Measurements from ENCODE around the gene GPRASP2. TPM values are rescaled to one million over a fixed set of nuclear protein-coding genes. Genes with fewer than 3 reads are reported as not detected.
"Not testable (repeated sequence)": the region's sequence is repeated elsewhere in the genome, so short reads cannot be mapped to it uniquely, and the experiment has no call there.

GPRASP2 gene
- 10 to 100 TPM in 4 of 6 experiments, 1 to 10 TPM in 2; 7.9 to 15.0 (median 12.4) TPM for total RNA-seq (2021; fragmentation: NEBNext Ultra II Directional; extraction: Animal tissue kit (Norgen Biotek cat#: 25700))
- long read RNA-seq, partial matches to known transcripts = 1 of 4 reads
- long read RNA-seq, other reads (novel, unspliced or antisense) = 3 of 4 reads

GRCh38 chrX:102712216-102712966 is at the start of gene GPRASP2:
GPRASP2 (plus strand) TSS chrX:102712448; CDS start chrX:102714870, 2,422 bp downstream.
- Mint-ChIP-seq H3K9me3 (no peaks in the 10 kb centered on the region), H3K27ac (peak within 1 kb of the TSS; percentile 78), H3K4me3 (peak within 1 kb of the TSS; percentile 93), H3K27me3 (ENCODE audit: insufficient read depth) (peaks cover 5% of the 10 kb centered on the region), H3K4me1 (ENCODE audit: low read depth) (no peaks in the 10 kb centered on the region; the same call in 1 of the 2 replicates), H3K36me3 (ENCODE audit: low read depth) (no peaks in the 10 kb centered on the region)
- DNase-seq = peak; percentile 1
- TF ChIP-seq CTCF (IDR thresholded peaks at IDR 0.05) = no peak

GRCh38 chrX:102663820-102664219 is 48.4 kb upstream of the GPRASP2 start:
- H3K4me1 Mint-ChIP-seq (ENCODE audit: low read depth); H3K27me3 Mint-ChIP-seq (ENCODE audit: insufficient read depth); H3K27ac Mint-ChIP-seq; H3K9me3 Mint-ChIP-seq; H3K36me3 Mint-ChIP-seq (ENCODE audit: low read depth); DNase-seq; H3K4me3 Mint-ChIP-seq: not testable (repeated sequence)

- DNase-seq; H3K4me3 Mint-ChIP-seq; H3K27me3 Mint-ChIP-seq (ENCODE audit: insufficient read depth); H3K27ac Mint-ChIP-seq; H3K9me3 Mint-ChIP-seq; H3K4me1 Mint-ChIP-seq (ENCODE audit: low read depth): not testable (repeated sequence)
- H3K36me3 Mint-ChIP-seq (ENCODE audit: low read depth) = peaks cover 10% of the 10 kb centered on the region
Measured at GRCh38 chrX:102667034-102667433, 45.2 kb upstream of the GPRASP2 start.

GRCh38 chrX:102669526-102669925 is 42.7 kb upstream of the GPRASP2 start:
- no peak for DNase-seq
- Mint-ChIP-seq H3K4me3 (no peak overlapping the region), H3K36me3 (ENCODE audit: low read depth) (peaks cover 10% of the 10 kb centered on the region), H3K27me3 (ENCODE audit: insufficient read depth) (no peaks in the 10 kb centered on the region), H3K4me1 (ENCODE audit: low read depth) (no peaks in the 10 kb centered on the region; the same call in 1 of the 2 replicates), H3K27ac (no peak overlapping the region), H3K9me3 (0 out of 2 replicates have a peak, but pooled peaks cover 4% of the 10 kb centered on the region)
- TF ChIP-seq CTCF (IDR thresholded peaks at IDR 0.05) = no peak

- no peak for TF ChIP-seq CTCF (IDR thresholded peaks at IDR 0.05)
- no peak overlapping the region for H3K4me3 Mint-ChIP-seq
- H3K27ac Mint-ChIP-seq = no peak overlapping the region
- no peaks in the 10 kb centered on the region for H3K9me3 Mint-ChIP-seq
- no peaks in the 10 kb centered on the region; the same call in 1 of the 2 replicates for H3K4me1 Mint-ChIP-seq (ENCODE audit: low read depth)
- peaks cover 5% of the 10 kb centered on the region; the same call in 1 of the 2 replicates for H3K36me3 Mint-ChIP-seq (ENCODE audit: low read depth)
- no peak for DNase-seq
- H3K27me3 Mint-ChIP-seq (ENCODE audit: insufficient read depth) = no peaks in the 10 kb centered on the region
Measured at GRCh38 chrX:102672856-102673255, 39.4 kb upstream of the GPRASP2 start.

GRCh38 chrX:102677479-102677878 is 34.8 kb upstream of the GPRASP2 start:
- not testable (repeated sequence) for H3K36me3 Mint-ChIP-seq (ENCODE audit: low read depth); H3K4me1 Mint-ChIP-seq (ENCODE audit: low read depth); H3K27ac Mint-ChIP-seq; H3K27me3 Mint-ChIP-seq (ENCODE audit: insufficient read depth); H3K4me3 Mint-ChIP-seq; DNase-seq; H3K9me3 Mint-ChIP-seq
